ENCODE measurements around the gene EEF1E1.

Gene EEF1E1

GRCh38 chr6:8102122-8102958 lies at the start of gene EEF1E1:
Gene EEF1E1, minus strand, starts transcription at chr6:8102548. Its CDS starts 27 bp downstream, at chr6:8102521.
- peak within 1 kb of the TSS; percentile 95 for H3K9ac ChIP-seq (ENCODE audit: low read length)
- 0 out of 2 replicates have a peak, but pooled peaks cover 8% of the 10 kb centered on the region for H3K4me1 ChIP-seq (ENCODE audit: control insufficient read depth, insufficient read depth, low read length)
- peak within 1 kb of the TSS; percentile 91 for H3K4me3 ChIP-seq (ENCODE audit: low read depth, low read length)
- peak within 1 kb of the TSS; percentile 88 for H3K27ac ChIP-seq (ENCODE audit: low read depth, low read length)
- H3K27me3 ChIP-seq (ENCODE audit: control insufficient read depth, insufficient read depth, low read length), result no peaks in the 10 kb centered on the region
- peaks cover 21% of the 10 kb centered on the region for H3K36me3 ChIP-seq (ENCODE audit: control insufficient read depth, insufficient read depth, low read length)
- H3K9me3 ChIP-seq (ENCODE audit: control insufficient read depth, insufficient read depth, low read depth, low read length), result no peaks in the 10 kb centered on the region

GRCh38 chr6:8149350-8149749 lies 47.0 kb upstream of the EEF1E1 start:
- Histone ChIP-seq H3K4me1 (ENCODE audit: control insufficient read depth, insufficient read depth, low read length) (0 out of 2 replicates have a peak, but pooled peaks cover 6% of the 10 kb centered on the region), H3K36me3 (ENCODE audit: control insufficient read depth, insufficient read depth, low read length) (no peaks in the 10 kb centered on the region), H3K27me3 (ENCODE audit: control insufficient read depth, insufficient read depth, low read length) (no peaks in the 10 kb centered on the region), H3K9me3 (ENCODE audit: control insufficient read depth, insufficient read depth, low read depth, low read length) (no peaks in the 10 kb centered on the region), H3K27ac (ENCODE audit: low read depth, low read length) (no peak overlapping the region), H3K4me3 (ENCODE audit: low read depth, low read length) (no peak overlapping the region), H3K9ac (ENCODE audit: low read length) (no peak overlapping the region)

- no peaks in the 10 kb centered on the region for H3K9me3 ChIP-seq (ENCODE audit: control insufficient read depth, insufficient read depth, low read depth, low read length)
- no peak overlapping the region for H3K4me3 ChIP-seq (ENCODE audit: low read depth, low read length)
- no peaks in the 10 kb centered on the region for H3K4me1 ChIP-seq (ENCODE audit: control insufficient read depth, insufficient read depth, low read length)
- H3K36me3 ChIP-seq (ENCODE audit: control insufficient read depth, insufficient read depth, low read length), result no peaks in the 10 kb centered on the region
- no peak overlapping the region for H3K27ac ChIP-seq (ENCODE audit: low read depth, low read length)
- no peak overlapping the region for H3K9ac ChIP-seq (ENCODE audit: low read length)
- H3K27me3 ChIP-seq (ENCODE audit: control insufficient read depth, insufficient read depth, low read length), result no peaks in the 10 kb centered on the region
Observed at GRCh38 chr6:8143945-8144344, 41.6 kb upstream of the EEF1E1 start.

GRCh38 chr6:8139451-8139850 lies 37.1 kb upstream of the EEF1E1 start:
- no peaks in the 10 kb centered on the region for H3K4me1 ChIP-seq (ENCODE audit: control insufficient read depth, insufficient read depth, low read length)
- no peaks in the 10 kb centered on the region for H3K36me3 ChIP-seq (ENCODE audit: control insufficient read depth, insufficient read depth, low read length)
- no peak overlapping the region for H3K27ac ChIP-seq (ENCODE audit: low read depth, low read length)
- H3K4me3 ChIP-seq (ENCODE audit: low read depth, low read length), result no peak overlapping the region
- H3K9ac ChIP-seq (ENCODE audit: low read length), result no peak overlapping the region
- H3K9me3 ChIP-seq (ENCODE audit: control insufficient read depth, insufficient read depth, low read depth, low read length), result no peaks in the 10 kb centered on the region
- H3K27me3 ChIP-seq (ENCODE audit: control insufficient read depth, insufficient read depth, low read length), result no peaks in the 10 kb centered on the region

GRCh38 chr6:8137529-8137939 lies 35.2 kb upstream of the EEF1E1 start:
- H3K4me3 ChIP-seq (ENCODE audit: low read depth, low read length), result no peak overlapping the region
- H3K4me1 ChIP-seq (ENCODE audit: control insufficient read depth, insufficient read depth, low read length), result no peaks in the 10 kb centered on the region
- H3K27ac ChIP-seq (ENCODE audit: low read depth, low read length), result no peak overlapping the region
- no peaks in the 10 kb centered on the region for H3K27me3 ChIP-seq (ENCODE audit: control insufficient read depth, insufficient read depth, low read length)
- no peak overlapping the region for H3K9ac ChIP-seq (ENCODE audit: low read length)
- H3K36me3 ChIP-seq (ENCODE audit: control insufficient read depth, insufficient read depth, low read length), result no peaks in the 10 kb centered on the region
- no peaks in the 10 kb centered on the region for H3K9me3 ChIP-seq (ENCODE audit: control insufficient read depth, insufficient read depth, low read depth, low read length)

- H3K4me3 ChIP-seq (ENCODE audit: low read depth, low read length), result no peak overlapping the region
- H3K27me3 ChIP-seq (ENCODE audit: control insufficient read depth, insufficient read depth, low read length), result no peaks in the 10 kb centered on the region
- no peaks in the 10 kb centered on the region for H3K36me3 ChIP-seq (ENCODE audit: control insufficient read depth, insufficient read depth, low read length)
- H3K9me3 ChIP-seq (ENCODE audit: control insufficient read depth, insufficient read depth, low read depth, low read length), result no peaks in the 10 kb centered on the region
- no peaks in the 10 kb centered on the region for H3K4me1 ChIP-seq (ENCODE audit: control insufficient read depth, insufficient read depth, low read length)
- no peak overlapping the region for H3K9ac ChIP-seq (ENCODE audit: low read length)
- H3K27ac ChIP-seq (ENCODE audit: low read depth, low read length), result no peak overlapping the region
Observed at GRCh38 chr6:8135276-8135675, 32.9 kb upstream of the EEF1E1 start.

- Histone ChIP-seq H3K9me3 (ENCODE audit: control insufficient read depth, insufficient read depth, low read depth, low read length) (no peaks in the 10 kb centered on the region), H3K27ac (ENCODE audit: low read depth, low read length) (no peak overlapping the region), H3K9ac (ENCODE audit: low read length) (no peak overlapping the region), H3K4me3 (ENCODE audit: low read depth, low read length) (no peak overlapping the region), H3K36me3 (ENCODE audit: control insufficient read depth, insufficient read depth, low read length) (no peaks in the 10 kb centered on the region), H3K4me1 (ENCODE audit: control insufficient read depth, insufficient read depth, low read length) (no peaks in the 10 kb centered on the region), H3K27me3 (ENCODE audit: control insufficient read depth, insufficient read depth, low read length) (no peaks in the 10 kb centered on the region)
Observed at GRCh38 chr6:8132130-8132529, 29.8 kb upstream of the EEF1E1 start.

GRCh38 chr6:8131265-8131897 lies 29.0 kb upstream of the EEF1E1 start:
- Histone ChIP-seq H3K9ac (ENCODE audit: low read length) (no peak overlapping the region), H3K36me3 (ENCODE audit: control insufficient read depth, insufficient read depth, low read length) (no peaks in the 10 kb centered on the region), H3K4me1 (ENCODE audit: control insufficient read depth, insufficient read depth, low read length) (no peaks in the 10 kb centered on the region), H3K27me3 (ENCODE audit: control insufficient read depth, insufficient read depth, low read length) (no peaks in the 10 kb centered on the region), H3K9me3 (ENCODE audit: control insufficient read depth, insufficient read depth, low read depth, low read length) (no peaks in the 10 kb centered on the region), H3K4me3 (ENCODE audit: low read depth, low read length) (no peak overlapping the region), H3K27ac (ENCODE audit: low read depth, low read length) (no peak overlapping the region)

- Histone ChIP-seq H3K27ac (ENCODE audit: low read depth, low read length) (no peak overlapping the region), H3K27me3 (ENCODE audit: control insufficient read depth, insufficient read depth, low read length) (no peaks in the 10 kb centered on the region), H3K4me1 (ENCODE audit: control insufficient read depth, insufficient read depth, low read length) (no peaks in the 10 kb centered on the region), H3K4me3 (ENCODE audit: low read depth, low read length) (no peak overlapping the region), H3K9ac (ENCODE audit: low read length) (no peak overlapping the region), H3K9me3 (ENCODE audit: control insufficient read depth, insufficient read depth, low read depth, low read length) (no peaks in the 10 kb centered on the region), H3K36me3 (ENCODE audit: control insufficient read depth, insufficient read depth, low read length) (no peaks in the 10 kb centered on the region)
Observed at GRCh38 chr6:8130399-8130798, 28.1 kb upstream of the EEF1E1 start.

- no peaks in the 10 kb centered on the region for H3K4me1 ChIP-seq (ENCODE audit: control insufficient read depth, insufficient read depth, low read length)
- no peak overlapping the region for H3K27ac ChIP-seq (ENCODE audit: low read depth, low read length)
- H3K9ac ChIP-seq (ENCODE audit: low read length), result no peak overlapping the region
- no peaks in the 10 kb centered on the region for H3K9me3 ChIP-seq (ENCODE audit: control insufficient read depth, insufficient read depth, low read depth, low read length)
- no peak overlapping the region for H3K4me3 ChIP-seq (ENCODE audit: low read depth, low read length)
- H3K36me3 ChIP-seq (ENCODE audit: control insufficient read depth, insufficient read depth, low read length), result no peaks in the 10 kb centered on the region
- H3K27me3 ChIP-seq (ENCODE audit: control insufficient read depth, insufficient read depth, low read length), result no peaks in the 10 kb centered on the region
Observed at GRCh38 chr6:8123236-8123635, 20.9 kb upstream of the EEF1E1 start.

- H3K27ac ChIP-seq (ENCODE audit: low read depth, low read length), result no peak overlapping the region
Observed at GRCh38 chr6:8114956-8115355, 12.6 kb upstream of the EEF1E1 start.

More at GRCh38 chr6:8114956-8115355, 12.6 kb upstream of the EEF1E1 start:
- Histone ChIP-seq H3K36me3 (ENCODE audit: control insufficient read depth, insufficient read depth, low read length) (no peaks in the 10 kb centered on the region), H3K9me3 (ENCODE audit: control insufficient read depth, insufficient read depth, low read depth, low read length) (0 out of 2 replicates have a peak, but pooled peaks cover 3% of the 10 kb centered on the region), H3K27me3 (ENCODE audit: control insufficient read depth, insufficient read depth, low read length) (no peaks in the 10 kb centered on the region), H3K9ac (ENCODE audit: low read length) (no peak overlapping the region), H3K4me1 (ENCODE audit: control insufficient read depth, insufficient read depth, low read length) (no peaks in the 10 kb centered on the region), H3K4me3 (ENCODE audit: low read depth, low read length) (no peak overlapping the region)

All from HUES6 (cell line).